ENCODE measurements around the gene PPP1R9A. TPM values are rescaled to one million over a fixed set of nuclear protein-coding genes. Genes with fewer than 3 reads are reported as not detected.

Gene PPP1R9A
- total RNA-seq, 1 donor from 2014 or later: 0.85 TPM

- intact Hi-C loops (cut with DNase I): no loop called here
- no peak overlapping the region for H3K27ac ChIP-seq
- H3K4me3 ChIP-seq: no peak overlapping the region
- no peak for TF ChIP-seq CTCF (IDR thresholded peaks at IDR 0.05)
- H3K36me3 ChIP-seq: no peaks in the 10 kb centered on the region
- no peaks in the 10 kb centered on the region for H3K9me3 ChIP-seq
- DNase-seq (ENCODE audit: low spot score in 2 of 2): no peak
- H3K27me3 ChIP-seq: no peaks in the 10 kb centered on the region
- H3K4me1 ChIP-seq: no peaks in the 10 kb centered on the region
Measured at GRCh38 chr7:95264363-95264891, 357.0 kb downstream of the PPP1R9A start.

GRCh38 chr7:95265634-95266033 lies 358.2 kb downstream of the PPP1R9A start:
- no peaks in the 10 kb centered on the region for H3K4me1 ChIP-seq
- no peak overlapping the region for H3K27ac ChIP-seq
- no peaks in the 10 kb centered on the region for H3K9me3 ChIP-seq
- intact Hi-C loops (cut with DNase I): no loop called here
- no peaks in the 10 kb centered on the region for H3K27me3 ChIP-seq
- no peak overlapping the region for H3K4me3 ChIP-seq
- no peak for DNase-seq (ENCODE audit: low spot score in 2 of 2)
- no peaks in the 10 kb centered on the region for H3K36me3 ChIP-seq
- TF ChIP-seq CTCF (IDR thresholded peaks at IDR 0.05): no peak

GRCh38 chr7:95267754-95268153 lies 360.4 kb downstream of the PPP1R9A start:
- H3K4me3 ChIP-seq: no peak overlapping the region
- no peaks in the 10 kb centered on the region for H3K4me1 ChIP-seq
- no peaks in the 10 kb centered on the region for H3K27me3 ChIP-seq
- H3K36me3 ChIP-seq: no peaks in the 10 kb centered on the region
- H3K9me3 ChIP-seq: no peaks in the 10 kb centered on the region
- DNase-seq (ENCODE audit: low spot score in 2 of 2): no peak
- intact Hi-C loops (cut with DNase I): no loop called here
- H3K27ac ChIP-seq: no peak overlapping the region
- no peak for TF ChIP-seq CTCF (IDR thresholded peaks at IDR 0.05)

GRCh38 chr7:95269640-95270039 lies 362.2 kb downstream of the PPP1R9A start:
- H3K4me3 ChIP-seq: no peak overlapping the region
- no peak for TF ChIP-seq CTCF (IDR thresholded peaks at IDR 0.05)
- H3K27ac ChIP-seq: no peak overlapping the region
- DNase-seq (ENCODE audit: low spot score in 2 of 2): no peak
- no peaks in the 10 kb centered on the region for H3K9me3 ChIP-seq
- H3K36me3 ChIP-seq: no peaks in the 10 kb centered on the region
- intact Hi-C loops (cut with DNase I): no loop called here
- H3K27me3 ChIP-seq: no peaks in the 10 kb centered on the region
- no peaks in the 10 kb centered on the region for H3K4me1 ChIP-seq

- Histone ChIP-seq H3K27ac (no peak overlapping the region), H3K9me3 (no peaks in the 10 kb centered on the region), H3K27me3 (no peaks in the 10 kb centered on the region), H3K4me1 (no peaks in the 10 kb centered on the region), H3K4me3 (no peak overlapping the region), H3K36me3 (no peaks in the 10 kb centered on the region)
- no peak for DNase-seq (ENCODE audit: low spot score in 2 of 2)
- intact Hi-C loops (cut with DNase I): no loop called here
- TF ChIP-seq CTCF (IDR thresholded peaks at IDR 0.05): no peak
Measured at GRCh38 chr7:95276114-95276513, 368.7 kb downstream of the PPP1R9A start.

- intact Hi-C loops (cut with DNase I): no loop called here
- Histone ChIP-seq H3K4me3 (no peak overlapping the region), H3K9me3 (no peaks in the 10 kb centered on the region), H3K27me3 (no peaks in the 10 kb centered on the region), H3K36me3 (no peaks in the 10 kb centered on the region), H3K4me1 (no peaks in the 10 kb centered on the region), H3K27ac (no peak overlapping the region)
- DNase-seq (ENCODE audit: low spot score in 2 of 2): no peak
- no peak for TF ChIP-seq CTCF (IDR thresholded peaks at IDR 0.05)
Measured at GRCh38 chr7:95279417-95279816, 372.0 kb downstream of the PPP1R9A start.

Measured in ascending aorta (tissue), 2 donors.